Astrocyte of the spinal cord (primary cell): Measurements from ENCODE around the gene ATG4D.
"Not testable (repeated sequence)": the region's sequence is repeated elsewhere in the genome, so short reads cannot be mapped to it uniquely, and the experiment has no call there.

ENCODE experiments used
- DNase-seq: peaks from one replicate; pipeline ENCODE4 v3.0.0; 2011; ENCODE audit warnings: low read depth, low spot score
- H3K4me3 ChIP-seq: 2 replicates; pipeline ENCODE4 v1.5.1; 2011; ENCODE audit warnings: low read depth, mild to moderate bottlenecking, low read length, moderate library complexity
- in situ Hi-C: cut with HindIII; loops from 2 replicates; pipeline ENCODE4 v1.10.0; 2017; ENCODE audit warnings: low sequenced_read_pairs
- TF ChIP-seq, protein P1 (sequence below): IDR thresholded peaks from 2 replicates; pipeline ENCODE4 v1.5.1; 2012; ENCODE audit warnings: low read depth, mild to moderate bottlenecking, low read length, inconsistent platforms

ATG4D gene

DNA sequence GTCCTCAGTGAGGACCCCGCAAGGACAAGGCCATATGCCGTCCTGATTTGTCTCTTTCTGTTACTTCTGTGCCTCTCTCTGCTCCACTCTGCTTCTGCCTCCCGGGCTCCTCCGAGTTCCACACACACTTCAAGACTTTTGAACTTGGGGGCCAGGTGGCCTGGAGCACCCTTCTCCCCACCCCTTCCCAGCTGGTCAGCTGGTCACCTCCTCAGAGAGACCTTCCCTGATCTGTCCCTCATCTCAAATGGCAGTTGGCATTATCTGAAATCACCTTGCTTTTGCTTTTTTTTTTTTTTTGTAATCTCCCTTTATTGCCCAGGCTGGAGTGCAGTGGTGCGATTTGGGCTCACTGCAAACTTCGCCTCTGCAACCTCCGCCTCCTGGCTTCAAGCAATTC is 24.3 kb upstream of the ATG4D start:
- TF ChIP-seq, protein P1, sequence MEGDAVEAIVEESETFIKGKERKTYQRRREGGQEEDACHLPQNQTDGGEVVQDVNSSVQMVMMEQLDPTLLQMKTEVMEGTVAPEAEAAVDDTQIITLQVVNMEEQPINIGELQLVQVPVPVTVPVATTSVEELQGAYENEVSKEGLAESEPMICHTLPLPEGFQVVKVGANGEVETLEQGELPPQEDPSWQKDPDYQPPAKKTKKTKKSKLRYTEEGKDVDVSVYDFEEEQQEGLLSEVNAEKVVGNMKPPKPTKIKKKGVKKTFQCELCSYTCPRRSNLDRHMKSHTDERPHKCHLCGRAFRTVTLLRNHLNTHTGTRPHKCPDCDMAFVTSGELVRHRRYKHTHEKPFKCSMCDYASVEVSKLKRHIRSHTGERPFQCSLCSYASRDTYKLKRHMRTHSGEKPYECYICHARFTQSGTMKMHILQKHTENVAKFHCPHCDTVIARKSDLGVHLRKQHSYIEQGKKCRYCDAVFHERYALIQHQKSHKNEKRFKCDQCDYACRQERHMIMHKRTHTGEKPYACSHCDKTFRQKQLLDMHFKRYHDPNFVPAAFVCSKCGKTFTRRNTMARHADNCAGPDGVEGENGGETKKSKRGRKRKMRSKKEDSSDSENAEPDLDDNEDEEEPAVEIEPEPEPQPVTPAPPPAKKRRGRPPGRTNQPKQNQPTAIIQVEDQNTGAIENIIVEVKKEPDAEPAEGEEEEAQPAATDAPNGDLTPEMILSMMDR, result no peak
- H3K4me3 ChIP-seq, result no peak overlapping the region
- DNase-seq, result no peak
- in situ Hi-C loops, result no loop called here

DNA sequence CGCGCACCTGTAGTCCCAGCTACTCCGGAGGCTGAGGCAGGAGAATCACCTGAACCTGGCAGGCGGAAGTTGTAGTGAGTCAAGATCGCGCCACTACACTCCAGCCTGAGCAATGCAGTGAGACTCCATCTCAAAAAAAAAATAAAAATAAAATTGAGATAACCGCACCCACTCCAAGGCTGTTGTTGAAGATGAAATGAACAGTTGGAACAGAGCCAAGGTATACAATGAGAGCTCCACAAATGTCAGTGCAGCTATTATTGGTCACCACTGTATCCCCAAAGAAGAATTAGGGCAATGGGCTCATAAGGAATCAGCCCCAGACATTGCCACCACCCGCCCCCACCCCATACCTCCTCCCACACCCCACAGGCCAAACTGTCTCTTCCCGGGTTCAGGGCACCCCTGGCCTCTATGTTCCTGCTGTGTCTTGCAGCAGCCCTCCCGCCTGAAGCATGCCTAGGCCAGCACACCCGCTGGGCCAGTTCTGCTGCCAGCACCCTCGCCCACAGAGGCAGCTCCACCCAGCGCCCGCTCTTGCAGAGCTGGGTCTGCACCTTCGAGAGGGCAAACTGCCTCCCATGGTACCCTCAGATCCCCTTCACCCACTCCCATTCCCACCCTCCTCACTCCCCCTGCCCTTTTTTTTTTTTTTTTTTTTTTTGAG is 22.9 kb upstream of the ATG4D start:
- TF ChIP-seq, protein P1, result no peak
- in situ Hi-C loops, result no loop called here
- H3K4me3 ChIP-seq, result no peak overlapping the region
- DNase-seq, result no peak

DNA sequence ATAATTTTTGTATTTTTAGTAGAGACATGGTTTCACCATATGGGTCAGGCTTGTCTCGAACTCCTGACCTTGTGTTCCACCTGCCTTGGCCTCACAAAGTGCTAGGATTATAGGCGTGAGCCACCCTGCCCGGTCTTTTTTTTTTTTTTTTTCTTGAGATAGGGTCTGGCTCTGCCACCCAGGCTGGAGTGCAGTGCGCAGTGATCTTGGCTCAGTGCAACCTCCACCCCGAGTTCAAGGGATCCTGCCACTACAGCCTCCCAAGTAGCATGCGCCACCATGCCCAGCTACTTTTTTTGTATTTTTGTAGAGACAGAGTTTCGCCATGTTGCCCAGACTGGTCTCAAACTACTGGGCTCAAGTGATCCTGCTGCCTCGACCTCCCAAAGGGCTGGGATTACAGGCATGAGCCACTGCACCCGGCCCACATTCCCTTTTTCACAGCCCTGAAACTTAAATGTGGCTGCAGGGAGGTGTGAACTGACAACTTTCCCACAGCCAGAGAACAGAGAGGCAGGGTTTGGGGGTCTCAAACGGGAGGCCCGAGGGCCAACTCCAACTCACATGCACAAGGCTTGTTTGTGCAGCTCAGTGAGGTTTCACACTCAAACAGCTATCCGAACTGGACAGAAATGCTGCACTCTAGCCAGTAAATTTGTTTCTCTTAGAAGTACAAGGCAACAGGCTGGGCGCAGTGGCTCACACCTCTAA is 22.1 kb upstream of the ATG4D start:
- in situ Hi-C loops, result no loop called here
- DNase-seq, result no peak
- H3K4me3 ChIP-seq, result no peak overlapping the region
- TF ChIP-seq, protein P1, result no peak

DNA sequence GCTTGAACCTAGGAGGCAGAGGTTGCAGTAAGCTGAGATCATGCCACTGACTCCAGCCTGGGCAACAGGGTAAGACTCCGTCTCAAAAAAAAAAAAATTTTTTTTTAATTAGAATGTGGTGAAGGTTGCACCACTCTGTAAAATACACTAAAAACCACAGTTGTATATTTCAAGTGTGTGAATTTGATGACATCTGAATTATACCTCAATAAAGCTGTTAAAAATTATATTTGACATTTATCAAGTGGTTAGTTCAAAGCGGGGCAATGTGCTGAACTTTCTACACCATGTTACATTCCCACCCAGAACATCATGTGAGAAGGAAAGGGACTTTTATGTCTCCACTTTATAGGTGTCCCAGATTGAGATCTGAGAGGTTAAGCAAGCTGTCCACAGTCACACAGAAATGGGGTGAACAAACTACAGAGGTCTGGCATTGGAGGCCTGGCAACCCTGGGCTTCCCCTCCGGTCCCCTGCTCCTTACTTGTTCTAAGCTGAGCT is 20.5 kb upstream of the ATG4D start:
- no peak for DNase-seq

DNA sequence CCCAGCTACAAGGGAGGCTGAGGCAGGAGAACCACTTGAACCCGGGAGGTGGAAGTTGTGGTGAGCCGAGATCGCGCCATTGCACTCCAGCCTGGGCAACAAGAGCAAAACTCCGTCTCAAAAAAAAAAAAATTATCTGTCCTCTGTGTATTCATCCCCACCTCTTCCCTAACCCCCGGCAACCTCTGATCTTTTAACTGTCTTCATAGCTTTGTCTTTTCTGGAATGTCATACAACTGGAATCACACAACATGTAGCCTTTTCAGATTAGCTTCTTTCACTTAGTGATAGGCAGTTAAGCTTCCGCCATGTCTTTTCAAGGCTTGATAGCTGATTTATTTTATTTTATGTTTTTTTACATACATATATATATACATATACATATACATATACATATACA is 18.1 kb upstream of the ATG4D start:
- DNase-seq, result no peak
- H3K4me3 ChIP-seq, result no peak overlapping the region
- TF ChIP-seq, protein P1, result no peak
- in situ Hi-C loops, result no loop called here

More for the DNA sequence above, 20.5 kb upstream of the ATG4D start:
- H3K4me3 ChIP-seq, result no peak overlapping the region
- in situ Hi-C loops, result no loop called here
- TF ChIP-seq, protein P1, result no peak

DNA sequence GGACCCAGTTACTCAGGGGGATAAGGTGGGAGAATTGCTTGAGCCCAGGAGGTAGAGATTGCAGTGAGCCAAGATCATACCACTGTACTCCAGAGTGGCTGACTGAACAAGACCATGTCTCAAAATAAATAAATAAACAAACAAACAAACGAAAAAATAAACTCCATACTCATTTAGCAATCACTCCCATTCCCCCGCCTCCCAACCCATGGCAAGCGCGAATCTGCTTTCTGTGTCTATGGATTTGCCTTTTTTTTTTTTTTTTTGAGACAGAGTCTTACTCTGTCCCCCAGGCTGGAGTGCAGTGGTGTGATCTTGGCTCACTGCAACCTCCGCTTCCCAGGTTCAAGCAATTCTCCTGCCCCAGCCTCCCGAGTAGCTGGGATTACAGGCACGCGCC is 16.8 kb upstream of the ATG4D start:
- in situ Hi-C loops, DNase-seq: not testable (repeated sequence)

DNA sequence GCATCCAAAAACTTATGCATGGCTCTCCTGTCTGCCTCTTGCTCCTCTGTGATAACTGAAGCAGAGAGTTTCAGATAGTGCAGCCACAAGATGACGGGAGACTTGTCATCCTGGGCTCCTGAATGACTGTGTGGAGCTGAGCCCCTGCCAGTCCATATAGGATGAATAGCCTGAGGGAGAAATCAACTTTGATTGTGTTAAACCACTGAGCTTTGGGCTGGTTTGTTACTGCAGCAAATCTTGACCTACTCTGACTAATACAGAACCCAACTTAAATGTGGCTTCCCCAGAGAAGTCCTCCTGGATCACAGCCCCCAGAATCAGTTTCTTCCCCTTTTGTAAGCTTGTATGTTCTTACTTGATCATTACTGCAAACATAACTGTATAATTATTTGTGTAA is 11.2 kb upstream of the ATG4D start:
- no peak for DNase-seq
- in situ Hi-C loops, result no loop called here
- TF ChIP-seq, protein P1, result no peak

More for the DNA sequence above, 16.8 kb upstream of the ATG4D start:
- not testable (repeated sequence) for H3K4me3 ChIP-seq

More for the DNA sequence above, 11.2 kb upstream of the ATG4D start:
- no peak overlapping the region for H3K4me3 ChIP-seq
